ENCODE data around the gene OCA2. TPM values are rescaled to one million over a fixed set of nuclear protein-coding genes. Genes with fewer than 3 reads are reported as not detected.

OCA2 gene
- total and polyA plus RNA-seq, 7 donors = 0.36 to 0.41 TPM; not detected in 5

GRCh38 chr15:27764339-27764738 is 334.8 kb downstream of the OCA2 start:
- Histone ChIP-seq H3K36me3 (no peaks in the 10 kb centered on the region), H3K27me3 (no peaks in the 10 kb centered on the region), H3K4me1 (no peaks in the 10 kb centered on the region), H3K27ac (no peak overlapping the region), H3K4me3 (no peak overlapping the region), H3K9me3 (peaks cover 0 to 3% (median 1%) of the 10 kb centered on the region in 4 donors)
- TF ChIP-seq POLR2A (IDR thresholded peaks at IDR 0.05) (no peak), EP300 (IDR thresholded peaks at IDR 0.05) (no peak), POLR2AphosphoS5 (IDR thresholded peaks at IDR 0.05) (no peak)
- intact Hi-C loops (cut with DNase I) = no loop called here
- DNase-seq = no peak
- 88 to 92% methylated on average over 3 of the region's 3 CpGs for WGBS, 2 donors

DNA sequence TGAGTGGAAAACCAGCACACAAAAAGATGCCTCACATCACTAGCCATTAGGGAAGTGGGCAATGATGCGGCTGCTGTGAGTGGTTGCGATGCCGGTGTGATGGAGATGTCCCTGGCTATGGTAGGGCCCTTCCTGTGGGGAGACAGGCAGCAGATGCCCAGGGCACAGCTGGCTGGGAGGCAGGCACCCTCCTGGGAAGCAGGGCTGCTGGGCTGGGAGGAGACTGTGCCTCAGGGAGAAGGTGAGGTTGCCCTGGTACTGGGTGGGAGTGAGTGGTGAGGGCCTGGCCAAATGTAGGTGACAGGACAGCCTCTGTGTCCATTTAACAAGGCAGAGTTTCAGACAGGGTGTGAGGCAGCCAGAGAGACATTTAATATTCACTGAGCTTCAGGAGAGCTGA is 335.6 kb downstream of the OCA2 start:
- Histone ChIP-seq H3K9me3 (peaks cover 0 to 3% (median 1%) of the 10 kb centered on the region in 4 donors), H3K36me3 (no peaks in the 10 kb centered on the region), H3K27me3 (no peaks in the 10 kb centered on the region), H3K27ac (no peak overlapping the region), H3K4me3 (no peak overlapping the region), H3K4me1 (no peaks in the 10 kb centered on the region)
- no peak for DNase-seq
- 91 to 96% methylated on average over 3 of the region's 3 CpGs for whole genome bisulfite sequencing, 2 donors
- TF ChIP-seq POLR2AphosphoS5 (IDR thresholded peaks at IDR 0.05) = no peak
- TF ChIP-seq, protein P1, sequence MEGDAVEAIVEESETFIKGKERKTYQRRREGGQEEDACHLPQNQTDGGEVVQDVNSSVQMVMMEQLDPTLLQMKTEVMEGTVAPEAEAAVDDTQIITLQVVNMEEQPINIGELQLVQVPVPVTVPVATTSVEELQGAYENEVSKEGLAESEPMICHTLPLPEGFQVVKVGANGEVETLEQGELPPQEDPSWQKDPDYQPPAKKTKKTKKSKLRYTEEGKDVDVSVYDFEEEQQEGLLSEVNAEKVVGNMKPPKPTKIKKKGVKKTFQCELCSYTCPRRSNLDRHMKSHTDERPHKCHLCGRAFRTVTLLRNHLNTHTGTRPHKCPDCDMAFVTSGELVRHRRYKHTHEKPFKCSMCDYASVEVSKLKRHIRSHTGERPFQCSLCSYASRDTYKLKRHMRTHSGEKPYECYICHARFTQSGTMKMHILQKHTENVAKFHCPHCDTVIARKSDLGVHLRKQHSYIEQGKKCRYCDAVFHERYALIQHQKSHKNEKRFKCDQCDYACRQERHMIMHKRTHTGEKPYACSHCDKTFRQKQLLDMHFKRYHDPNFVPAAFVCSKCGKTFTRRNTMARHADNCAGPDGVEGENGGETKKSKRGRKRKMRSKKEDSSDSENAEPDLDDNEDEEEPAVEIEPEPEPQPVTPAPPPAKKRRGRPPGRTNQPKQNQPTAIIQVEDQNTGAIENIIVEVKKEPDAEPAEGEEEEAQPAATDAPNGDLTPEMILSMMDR (IDR thresholded peaks at IDR 0.05) = no peak
- TF ChIP-seq POLR2A (IDR thresholded peaks at IDR 0.05) = no peak
- TF ChIP-seq EP300 (IDR thresholded peaks at IDR 0.05) = no peak
- intact Hi-C loops (cut with DNase I) = no loop called here

DNA sequence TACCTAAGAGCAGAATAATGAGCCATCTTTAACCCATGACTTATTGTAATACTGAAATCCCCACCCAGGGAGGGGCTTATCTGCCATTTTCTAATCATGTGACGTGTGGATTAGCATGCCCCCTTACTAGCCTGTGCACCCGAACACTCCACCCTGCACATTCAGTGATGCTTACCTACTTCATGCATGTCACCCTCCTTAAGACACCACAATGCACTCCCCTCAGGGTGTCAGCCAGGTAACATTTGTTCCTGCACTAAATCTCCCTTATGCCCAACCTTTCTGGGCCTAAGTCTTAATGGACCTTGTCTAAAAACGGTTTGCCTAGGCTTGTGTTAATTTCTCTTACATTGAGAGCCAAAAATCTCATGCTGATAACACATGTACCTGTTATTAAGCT is 336.6 kb downstream of the OCA2 start:
- WGBS, 2 donors = 65 to 80% methylated on average over 3 of the region's 3 CpGs
- no peak for DNase-seq
- intact Hi-C loops (cut with DNase I) = no loop called here

GRCh38 chr15:27757052-27757451 is 342.1 kb downstream of the OCA2 start:
- no peak for DNase-seq
- Histone ChIP-seq H3K27ac (no peak overlapping the region), H3K36me3 (no peaks in the 10 kb centered on the region), H3K27me3 (no peaks in the 10 kb centered on the region), H3K9me3 (no peaks in the 10 kb centered on the region), H3K4me3 (no peak overlapping the region), H3K4me1 (no peaks in the 10 kb centered on the region)
- no peak for TF ChIP-seq POLR2A (IDR thresholded peaks at IDR 0.05)
- no peak for TF ChIP-seq POLR2AphosphoS5 (IDR thresholded peaks at IDR 0.05)
- no peak for TF ChIP-seq EP300 (IDR thresholded peaks at IDR 0.05)
- TF ChIP-seq, protein P1 (IDR thresholded peaks at IDR 0.05) = no peak
- WGBS, 2 donors = 72 to 88% methylated on average over 1 of the region's 1 CpG
- intact Hi-C loops (cut with DNase I) = no loop called here

More for the DNA sequence above, 336.6 kb downstream of the OCA2 start:
- Histone ChIP-seq H3K4me3 (no peak overlapping the region), H3K4me1 (no peaks in the 10 kb centered on the region), H3K27ac (no peak overlapping the region), H3K36me3 (no peaks in the 10 kb centered on the region), H3K27me3 (no peaks in the 10 kb centered on the region), H3K9me3 (peaks cover 0 to 2% (median under 1%) of the 10 kb centered on the region in 4 donors)
- TF ChIP-seq EP300 (IDR thresholded peaks at IDR 0.05) (no peak), POLR2A (IDR thresholded peaks at IDR 0.05) (no peak), POLR2AphosphoS5 (IDR thresholded peaks at IDR 0.05) (no peak)
- TF ChIP-seq, protein P1 (IDR thresholded peaks at IDR 0.05) = no peak

GRCh38 chr15:27752691-27753090 is 346.4 kb downstream of the OCA2 start:
- H3K9me3 ChIP-seq = no peaks in the 10 kb centered on the region
- no peak for DNase-seq
- no peaks in the 10 kb centered on the region for H3K27me3 ChIP-seq
- no peak overlapping the region for H3K4me3 ChIP-seq
- intact Hi-C loops (cut with DNase I) = no loop called here
- H3K27ac ChIP-seq = no peak overlapping the region
- H3K36me3 ChIP-seq = no peaks in the 10 kb centered on the region
- no peaks in the 10 kb centered on the region for H3K4me1 ChIP-seq
- WGBS, 2 donors = 73 to 77% methylated on average over 4 of the region's 4 CpGs
- TF ChIP-seq, protein P1 (IDR thresholded peaks at IDR 0.05) = no peak
- TF ChIP-seq EP300 (IDR thresholded peaks at IDR 0.05) = no peak
- TF ChIP-seq POLR2A (IDR thresholded peaks at IDR 0.05) = no peak
- TF ChIP-seq POLR2AphosphoS5 (IDR thresholded peaks at IDR 0.05) = no peak
